NB4 (cell line): ENCODE measurements around the gene CREB3L2.

Experiments used
- MAX ChIP-seq: IDR thresholded peaks from 2 replicates; pipeline ENCODE4 v1.6.1; 2011; ENCODE audit warnings: low read depth, low read length
- MYC ChIP-seq: IDR thresholded peaks from 2 replicates; pipeline ENCODE4 v1.6.1; 2011; ENCODE audit warnings: low read depth, low read length
- POLR2A ChIP-seq: IDR thresholded peaks from 2 replicates; pipeline ENCODE4 v1.6.1; 2011; ENCODE audit warnings: mild to moderate bottlenecking; ENCODE audit not compliant: insufficient read length; ENCODE audit errors: extremely low read depth
- TF ChIP-seq, protein P1 (sequence below): IDR thresholded peaks from one replicate; pipeline ENCODE4 v1.5.1; 2012; ENCODE audit warnings: low read depth, low read length

DNA sequence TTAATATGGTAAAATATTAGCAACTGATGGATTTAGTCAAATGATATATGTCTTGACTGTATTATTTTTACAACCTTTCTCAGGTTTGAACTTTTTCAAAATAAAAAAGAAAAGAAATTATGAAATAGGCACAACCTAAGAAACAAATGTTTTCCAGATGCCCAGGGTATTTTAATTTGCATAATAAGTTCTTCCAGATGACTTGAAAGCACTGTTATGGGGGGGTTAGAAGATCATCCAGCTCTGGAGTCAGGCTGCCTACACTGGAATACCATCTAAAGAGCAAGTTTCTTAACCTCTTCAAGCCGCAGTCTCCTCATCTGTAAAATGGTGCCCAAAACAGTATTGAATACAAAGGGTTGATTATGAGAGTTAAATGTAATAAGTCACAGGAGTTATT is 32.1 kb downstream of the CREB3L2 start:
- TF ChIP-seq POLR2A (no peak), MYC (no peak), MAX (no peak)
- TF ChIP-seq, protein P1, sequence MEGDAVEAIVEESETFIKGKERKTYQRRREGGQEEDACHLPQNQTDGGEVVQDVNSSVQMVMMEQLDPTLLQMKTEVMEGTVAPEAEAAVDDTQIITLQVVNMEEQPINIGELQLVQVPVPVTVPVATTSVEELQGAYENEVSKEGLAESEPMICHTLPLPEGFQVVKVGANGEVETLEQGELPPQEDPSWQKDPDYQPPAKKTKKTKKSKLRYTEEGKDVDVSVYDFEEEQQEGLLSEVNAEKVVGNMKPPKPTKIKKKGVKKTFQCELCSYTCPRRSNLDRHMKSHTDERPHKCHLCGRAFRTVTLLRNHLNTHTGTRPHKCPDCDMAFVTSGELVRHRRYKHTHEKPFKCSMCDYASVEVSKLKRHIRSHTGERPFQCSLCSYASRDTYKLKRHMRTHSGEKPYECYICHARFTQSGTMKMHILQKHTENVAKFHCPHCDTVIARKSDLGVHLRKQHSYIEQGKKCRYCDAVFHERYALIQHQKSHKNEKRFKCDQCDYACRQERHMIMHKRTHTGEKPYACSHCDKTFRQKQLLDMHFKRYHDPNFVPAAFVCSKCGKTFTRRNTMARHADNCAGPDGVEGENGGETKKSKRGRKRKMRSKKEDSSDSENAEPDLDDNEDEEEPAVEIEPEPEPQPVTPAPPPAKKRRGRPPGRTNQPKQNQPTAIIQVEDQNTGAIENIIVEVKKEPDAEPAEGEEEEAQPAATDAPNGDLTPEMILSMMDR, result no peak
